Keratinocyte (primary cell): ENCODE results near the gene SLC23A2. TPM values are rescaled to one million over a fixed set of nuclear protein-coding genes. Genes with fewer than 3 reads are reported as not detected.

Experiments used
- DNase-seq: peaks from one replicate; pipeline ENCODE4 v3.0.0-alpha.2; 2011; ENCODE audit warnings: low read depth, missing footprints, low spot score
- FAIRE-seq: peaks from 2 replicates; lab custom pipeline; 2011; peaks lifted over from hg19 to GRCh38; lab: Jason Lieb, UNC
- H2AFZ ChIP-seq: 2 replicates; pipeline ENCODE4 v1.6.0; 2012; ENCODE audit warnings: low read length, control low read depth, inconsistent platforms; ENCODE audit not compliant: control insufficient read depth
- H3K27ac ChIP-seq: 2 replicates; pipeline ENCODE4 v1.5.1; 2011; ENCODE audit warnings: low read length; ENCODE audit not compliant: control insufficient read depth, insufficient read depth
- H3K27me3 ChIP-seq: 3 replicates; pipeline ENCODE4 v1.6.0; 2011; ENCODE audit warnings: low read length; ENCODE audit not compliant: control insufficient read depth, insufficient read depth; ENCODE audit errors: extremely low read depth
- H3K36me3 ChIP-seq, 2 experiments: 2 replicates in 1 of 2; 3 replicates in 1 of 2; pipeline ENCODE4 v1.5.1; 2011; ENCODE audit warnings: low read length in 2 of 2, mild to moderate bottlenecking in 1 of 2; ENCODE audit not compliant: control insufficient read depth in 2 of 2, insufficient read depth in 2 of 2; ENCODE audit errors: extremely low read depth in 1 of 2
- H3K4me1 ChIP-seq: 3 replicates; pipeline ENCODE4 v1.5.1; 2011; ENCODE audit warnings: low read length; ENCODE audit not compliant: control insufficient read depth, insufficient read depth; ENCODE audit errors: extremely low read depth
- H3K4me2 ChIP-seq: 3 replicates; pipeline ENCODE4 v1.6.0; 2011; ENCODE audit warnings: low read depth, low read length; ENCODE audit not compliant: control insufficient read depth, insufficient read depth; ENCODE audit errors: extremely low read depth
- H3K4me3 ChIP-seq, 3 experiments: fragments of 200-600 bp in 1 of 3; sonication (generic) in 1 of 3; 2 replicates in 2 of 3; 3 replicates in 1 of 3; pipeline ENCODE4 v1.5.1; 2011 to 2016; ENCODE audit warnings: low read length in 3 of 3, mild to moderate bottlenecking in 3 of 3, control low read depth in 2 of 3, inconsistent platforms in 1 of 3, low read depth in 1 of 3, mixed read lengths in 1 of 3, mixed run types in 1 of 3, moderate library complexity in 1 of 3; ENCODE audit not compliant: control insufficient read depth in 2 of 3, insufficient read depth in 2 of 3; ENCODE audit errors: extremely low read depth in 1 of 3
- H3K79me2 ChIP-seq: 2 replicates; pipeline ENCODE4 v1.6.0; 2012; ENCODE audit warnings: low read length; ENCODE audit not compliant: control insufficient read depth, insufficient read depth
- H3K9ac ChIP-seq: 3 replicates; pipeline ENCODE4 v1.6.0; 2011; ENCODE audit warnings: low read length; ENCODE audit not compliant: control insufficient read depth, insufficient read depth; ENCODE audit errors: extremely low read depth
- H3K9me1 ChIP-seq: 3 replicates; pipeline ENCODE4 v1.6.0; 2011; ENCODE audit warnings: low read length; ENCODE audit not compliant: control insufficient read depth, insufficient read depth; ENCODE audit errors: extremely low read depth
- H3K9me3 ChIP-seq: 2 replicates; pipeline ENCODE4 v1.5.1; 2012; ENCODE audit warnings: low read depth, low read length; ENCODE audit not compliant: control insufficient read depth
- H4K20me1 ChIP-seq: 3 replicates; pipeline ENCODE4 v1.6.0; 2011; ENCODE audit warnings: low read length; ENCODE audit not compliant: control insufficient read depth, insufficient read depth; ENCODE audit errors: extremely low read depth
- CTCF ChIP-seq, 3 experiments: IDR thresholded peaks in 1 of 3; conservative IDR thresholded peaks in 1 of 3; optimal IDR thresholded peaks in 1 of 3; 2 replicates in 2 of 3; 3 replicates in 1 of 3; pipeline versions ENCODE3 to v1.5.1; 2011; ENCODE audit warnings: low read length in 3 of 3, mild to moderate bottlenecking in 3 of 3, moderate library complexity in 2 of 3, control low read depth in 1 of 3, inconsistent platforms in 1 of 3; ENCODE audit not compliant: insufficient read depth in 2 of 3; ENCODE audit errors: extremely low read depth in 1 of 3
- EZH2 ChIP-seq: IDR thresholded peaks from one replicate; pipeline ENCODE4 v1.6.1; 2012; ENCODE audit warnings: inconsistent platforms, mild to moderate bottlenecking, low read length, moderate library complexity
- dilution Hi-C: fragments of 300-500 bp; cut with MboI; formaldehyde crosslinking; loops from one replicate; pipeline ENCODE4 v1.7.0; 2020; ENCODE audit warnings: low sequenced_read_pairs; ENCODE audit not compliant: extremely low pct_ligation_motif_present
- polyA plus RNA-seq, 5 experiments: library from polyadenylated mRNA; depleted of rRNA in 3 of 5; stranded (reverse) in 3 of 5; stranded (forward) in 1 of 5; unstranded in 1 of 5; fragments of >200 nt; gene quantifications; 1 replicate in 1 of 5; 2 replicates in 3 of 5; 3 replicates in 1 of 5; pipeline versions ENCODE4 v1.2.1 to v1.2.3, GENCODE V29; 2011 to 2012; ENCODE audit warnings: missing spikeins in 2 of 5, low read depth in 1 of 5, low replicate concordance in 1 of 5

The SLC23A2 gene
- polyA plus RNA-seq, 1 donor (not counting 4 experiments of a cell fraction or from before 2014, with no cell fraction given): 13.4 TPM

DNA sequence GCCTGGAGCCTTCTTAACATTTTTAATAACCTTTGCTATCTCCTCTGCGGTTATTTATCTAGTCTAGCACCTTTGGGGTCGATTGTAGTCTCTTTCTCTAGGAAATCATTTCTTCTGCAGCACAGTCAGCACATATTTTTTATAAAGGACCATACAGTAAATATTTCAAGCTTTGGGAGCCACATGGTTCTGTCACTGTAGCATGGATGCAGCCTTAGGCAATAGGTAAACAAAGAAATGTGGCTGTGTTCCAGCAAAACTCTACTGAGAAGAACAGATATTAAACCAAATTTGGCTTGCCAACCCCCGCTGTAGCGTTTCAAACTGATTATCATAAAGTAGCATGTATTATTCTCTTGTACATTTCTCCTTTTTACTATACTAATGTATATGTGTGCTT, 95.7 kb downstream of the SLC23A2 start:
- H3K27ac ChIP-seq: no peak overlapping the region
- TF ChIP-seq CTCF (optimal IDR thresholded peaks at IDR 0.05 in 1 of 3, IDR thresholded peaks at IDR 0.05 in 1 of 3, conservative IDR thresholded peaks at IDR 0.05 in 1 of 3; ENCODE audit: extremely low read depth in 1 of 3, insufficient read depth in 2 of 3, low read length in 3 of 3) (no peak), EZH2 (no peak)
- peaks cover 0 to 8% of the 10 kb centered on the region in 2 experiments for H3K36me3 ChIP-seq
- no peak overlapping the region for H3K4me2 ChIP-seq
- H2AFZ ChIP-seq: no peak overlapping the region
- no peaks in the 10 kb centered on the region for H3K9me1 ChIP-seq
- H3K9ac ChIP-seq: no peak overlapping the region
- H3K79me2 ChIP-seq: no peaks in the 10 kb centered on the region
- FAIRE-seq (no peak), DNase-seq (no peak)
- H4K20me1 ChIP-seq: no peaks in the 10 kb centered on the region
- no peaks in the 10 kb centered on the region for H3K9me3 ChIP-seq
- H3K4me3 ChIP-seq: no peak overlapping the region
- dilution Hi-C loops: no loop called here
- H3K27me3 ChIP-seq: no peaks in the 10 kb centered on the region
- no peaks in the 10 kb centered on the region for H3K4me1 ChIP-seq

GRCh38 chr20:4905195-4905594, 96.1 kb downstream of the SLC23A2 start:
- dilution Hi-C loops: no loop called here
- no peak overlapping the region for H3K27ac ChIP-seq
- H3K9me1 ChIP-seq: no peaks in the 10 kb centered on the region
- no peaks in the 10 kb centered on the region for H3K9me3 ChIP-seq
- peaks cover 0 to 8% of the 10 kb centered on the region in 2 experiments for H3K36me3 ChIP-seq
- no peak overlapping the region for H3K9ac ChIP-seq
- H3K4me1 ChIP-seq: no peaks in the 10 kb centered on the region
- no peak overlapping the region for H2AFZ ChIP-seq
- DNase-seq (no peak), FAIRE-seq (no peak)
- H3K27me3 ChIP-seq: no peaks in the 10 kb centered on the region
- TF ChIP-seq CTCF (optimal IDR thresholded peaks at IDR 0.05 in 1 of 3, IDR thresholded peaks at IDR 0.05 in 1 of 3, conservative IDR thresholded peaks at IDR 0.05 in 1 of 3; ENCODE audit: extremely low read depth in 1 of 3, insufficient read depth in 2 of 3, low read length in 3 of 3) (no peak), EZH2 (no peak)
- H3K79me2 ChIP-seq: no peaks in the 10 kb centered on the region
- H4K20me1 ChIP-seq: no peaks in the 10 kb centered on the region
- no peak overlapping the region for H3K4me3 ChIP-seq
- H3K4me2 ChIP-seq: no peak overlapping the region
